ENCODE measurements around the gene SLC37A2. TPM values are rescaled to one million over a fixed set of nuclear protein-coding genes. Genes with fewer than 3 reads are reported as not detected.
A peak's percentile ranks its signal among the peaks of the same experiment; 100 is the strongest.

SLC37A2 gene
- total and polyA plus RNA-seq, 8 donors: 2.2 to 42.5 (median 3.2) TPM

- peaks cover 0 to 3% of the 10 kb centered on the region in 2 donors for H3K36me3 ChIP-seq
- H3K27ac ChIP-seq: no peak overlapping the region
- ATAC-seq: no peak
- peaks cover 0 to 7% of the 10 kb centered on the region in 2 donors for H3K4me1 ChIP-seq
- DNase-seq: no peak
- no peak overlapping the region for H3K4me3 ChIP-seq
- H3K9me3 ChIP-seq: no peaks in the 10 kb centered on the region
- peaks cover 0 to 3% of the 10 kb centered on the region in 2 donors for H3K27me3 ChIP-seq
- no peak for TF ChIP-seq CTCF (IDR thresholded peaks at IDR 0.05)
- intact Hi-C loops (cut with DNase I): no loop called here
These were observed 13.4 kb downstream of the SLC37A2 start for GRCh38 chr11:125076378-125076945.

- no peak for DNase-seq
- Histone ChIP-seq H3K4me3 (no peak overlapping the region), H3K27ac (no peak overlapping the region), H3K4me1 (no peaks in the 10 kb centered on the region), H3K9me3 (no peaks in the 10 kb centered on the region), H3K27me3 (peaks cover 0 to 3% of the 10 kb centered on the region in 2 donors), H3K36me3 (peaks cover 0 to 3% of the 10 kb centered on the region in 2 donors)
- intact Hi-C loops (cut with DNase I): no loop called here
- no peak for TF ChIP-seq CTCF (IDR thresholded peaks at IDR 0.05)
- ATAC-seq: no peak
These were observed 14.9 kb downstream of the SLC37A2 start for GRCh38 chr11:125078016-125078415.

GRCh38 chr11:125078516-125079140, 15.5 kb downstream of the SLC37A2 start:
- ATAC-seq: no peak
- no peak overlapping the region for H3K27ac ChIP-seq
- DNase-seq: no peak
- no peaks in the 10 kb centered on the region for H3K9me3 ChIP-seq
- peaks cover 0 to 3% of the 10 kb centered on the region in 2 donors for H3K36me3 ChIP-seq
- H3K27me3 ChIP-seq: peaks cover 0 to 2% of the 10 kb centered on the region in 2 donors
- TF ChIP-seq CTCF (IDR thresholded peaks at IDR 0.05): no peak
- no peak overlapping the region for H3K4me3 ChIP-seq
- H3K4me1 ChIP-seq: no peaks in the 10 kb centered on the region
- intact Hi-C loops (cut with DNase I): no loop called here

- Histone ChIP-seq H3K27ac (no peak overlapping the region), H3K27me3 (peaks cover 0 to 3% of the 10 kb centered on the region in 2 donors), H3K9me3 (no peaks in the 10 kb centered on the region), H3K4me3 (no peak overlapping the region), H3K36me3 (peaks cover 0 to 3% of the 10 kb centered on the region in 2 donors), H3K4me1 (no peaks in the 10 kb centered on the region)
- DNase-seq: no peak
- no peak for TF ChIP-seq CTCF (IDR thresholded peaks at IDR 0.05)
- ATAC-seq: peak; percentile 37
- intact Hi-C loops (cut with DNase I): no loop called here
These were observed 16.2 kb downstream of the SLC37A2 start for GRCh38 chr11:125079151-125079877.

GRCh38 chr11:125079878-125080530, 16.9 kb downstream of the SLC37A2 start:
- H3K4me1 ChIP-seq: no peaks in the 10 kb centered on the region

More at GRCh38 chr11:125079878-125080530, 16.9 kb downstream of the SLC37A2 start:
- H3K27me3 ChIP-seq: peaks cover 0 to 6% of the 10 kb centered on the region in 2 donors
- H3K4me3 ChIP-seq: no peak overlapping the region
- TF ChIP-seq CTCF (IDR thresholded peaks at IDR 0.05): no peak
- ATAC-seq: no peak
- no peaks in the 10 kb centered on the region for H3K9me3 ChIP-seq
- H3K27ac ChIP-seq: no peak overlapping the region
- intact Hi-C loops (cut with DNase I): no loop called here
- peaks cover 0 to 3% of the 10 kb centered on the region in 2 donors for H3K36me3 ChIP-seq
- no peak for DNase-seq

Data from left lung (tissue), 10 donors.